HepG2 (cell line): ENCODE measurements around the gene COPS4. TPM values are rescaled to one million over a fixed set of nuclear protein-coding genes. Genes with fewer than 3 reads are reported as not detected.

Experiments
- ATAD3A ChIP-seq: sonication (generic); formaldehyde crosslinking; IDR thresholded peaks from 2 replicates; pipeline ENCODE4 v1.4.0; 2020; ENCODE audit warnings: missing genetic modification reagents
- DNMT3B ChIP-seq: conservative IDR thresholded peaks from 2 replicates; pipeline ENCODE4 v1.6.1; 2016; ENCODE audit warnings: missing biosample characterization, control low read depth
- MAFF ChIP-seq: IDR thresholded peaks from 2 replicates; pipeline ENCODE4 v1.6.1; 2011; ENCODE audit warnings: low read depth, low read length, improper control_type of control experiment
- NPAS2 ChIP-seq: sonication (generic); formaldehyde crosslinking; IDR thresholded peaks from 2 replicates; pipeline ENCODE4 v1.8.0; 2022; ENCODE audit warnings: mild to moderate bottlenecking, missing genetic modification reagents, borderline replicate concordance
- NR1H2 ChIP-seq: sonication (generic); formaldehyde crosslinking; IDR thresholded peaks from 2 replicates; pipeline ENCODE4 v1.8.1; 2022; ENCODE audit warnings: low read depth, missing genetic modification reagents, borderline replicate concordance
- NR2F6 ChIP-seq, 2 experiments: IDR thresholded peaks; 2 replicates each; pipeline ENCODE4 v1.6.1; 2016; ENCODE audit warnings: antibody characterized with exemption in 1 of 2, mild to moderate bottlenecking in 1 of 2
- PRMT3 ChIP-seq: sonication (generic); formaldehyde crosslinking; IDR thresholded peaks from 2 replicates; pipeline ENCODE4 v1.8.1; 2022; ENCODE audit warnings: low read depth, mild to moderate bottlenecking, moderate library complexity, missing genetic modification reagents, borderline replicate concordance
- RARG ChIP-seq: sonication (generic); formaldehyde crosslinking; IDR thresholded peaks from 2 replicates; pipeline ENCODE4 v1.4.0; 2020; ENCODE audit warnings: low read depth, mild to moderate bottlenecking, missing genetic modification reagents
- SNAI1 ChIP-seq: sonication (generic); formaldehyde crosslinking; IDR thresholded peaks from 2 replicates; pipeline ENCODE4 v1.5.0; 2020; ENCODE audit warnings: mild to moderate bottlenecking, missing genetic modification reagents, borderline replicate concordance
- TFAP4 ChIP-seq: sonication (generic); IDR thresholded peaks from 2 replicates; pipeline ENCODE4 v1.6.1; 2016; ENCODE audit warnings: low read depth, borderline replicate concordance
- ZFP37 ChIP-seq: sonication (generic); formaldehyde crosslinking; IDR thresholded peaks from 2 replicates; pipeline ENCODE4 v1.4.0; 2020; ENCODE audit warnings: missing genetic modification reagents, borderline replicate concordance
- ZMYM4 ChIP-seq: sonication (generic); formaldehyde crosslinking; IDR thresholded peaks from 2 replicates; pipeline ENCODE4 v1.8.1; 2023; ENCODE audit warnings: mild to moderate bottlenecking, missing genetic modification reagents
- ZNF138 ChIP-seq: sonication (generic); formaldehyde crosslinking; IDR thresholded peaks from 2 replicates; pipeline ENCODE4 v1.5.0; 2020; ENCODE audit warnings: mild to moderate bottlenecking, low read depth, missing genetic modification reagents
- ZNF232 ChIP-seq: sonication (generic); formaldehyde crosslinking; IDR thresholded peaks from 2 replicates; pipeline ENCODE4 v1.4.0; 2020; ENCODE audit warnings: missing genetic modification reagents, borderline replicate concordance
- ZNF326 ChIP-seq: sonication (generic); formaldehyde crosslinking; IDR thresholded peaks from 2 replicates; pipeline ENCODE4 v1.4.0; 2020; ENCODE audit warnings: missing genetic modification reagents, borderline replicate concordance
- polyA plus RNA-seq, 8 experiments: library from polyadenylated mRNA; depleted of rRNA in 3 of 8; stranded (reverse) in 7 of 8; unstranded in 1 of 8; fragments of >200 nt; fragmentation: Illumina TruSeq in 4 of 8; extraction: Trizol in 4 of 8; gene quantifications; 2 replicates each; pipeline versions ENCODE4 v1.2.1 to v1.2.3, GENCODE V29; 2011 to 2016; ENCODE audit warnings: low read depth in 4 of 8, missing spikeins in 1 of 8, mixed read lengths in 1 of 8; ENCODE audit not compliant: insufficient read depth in 1 of 8
- total RNA-seq, 5 experiments: library from RNA; depleted of rRNA; stranded (reverse); fragments of >200 nt; fragmentation: Illumina TruSeq; extraction: Trizol; gene quantifications; 2 replicates each; pipeline ENCODE4 v1.2.3, GENCODE V29; 2016; ENCODE audit warnings: low read depth in 1 of 5
- TF ChIP-seq, protein P1 (sequence below): sonication (generic); formaldehyde crosslinking; IDR thresholded peaks from 2 replicates; pipeline ENCODE4 v1.9.0; 2021; ENCODE audit warnings: missing genetic modification reagents, borderline replicate concordance
- TF ChIP-seq, protein P2 (sequence below): sonication (generic); formaldehyde crosslinking; IDR thresholded peaks from 2 replicates; pipeline ENCODE4 v1.5.0; 2020; ENCODE audit warnings: mild to moderate bottlenecking, missing genetic modification reagents, borderline replicate concordance
- TF ChIP-seq, protein P3 (sequence below): sonication (generic); formaldehyde crosslinking; IDR thresholded peaks from 2 replicates; pipeline ENCODE4 v1.8.0; 2022; ENCODE audit warnings: mild to moderate bottlenecking, missing genetic modification reagents

The COPS4 gene
- total and polyA plus RNA-seq, 2 of the 13 experiments (the other 11 are each of a cell fraction or from before 2014, with no cell fraction given): 28.8 to 52.5 TPM

- TF ChIP-seq, protein P1, sequence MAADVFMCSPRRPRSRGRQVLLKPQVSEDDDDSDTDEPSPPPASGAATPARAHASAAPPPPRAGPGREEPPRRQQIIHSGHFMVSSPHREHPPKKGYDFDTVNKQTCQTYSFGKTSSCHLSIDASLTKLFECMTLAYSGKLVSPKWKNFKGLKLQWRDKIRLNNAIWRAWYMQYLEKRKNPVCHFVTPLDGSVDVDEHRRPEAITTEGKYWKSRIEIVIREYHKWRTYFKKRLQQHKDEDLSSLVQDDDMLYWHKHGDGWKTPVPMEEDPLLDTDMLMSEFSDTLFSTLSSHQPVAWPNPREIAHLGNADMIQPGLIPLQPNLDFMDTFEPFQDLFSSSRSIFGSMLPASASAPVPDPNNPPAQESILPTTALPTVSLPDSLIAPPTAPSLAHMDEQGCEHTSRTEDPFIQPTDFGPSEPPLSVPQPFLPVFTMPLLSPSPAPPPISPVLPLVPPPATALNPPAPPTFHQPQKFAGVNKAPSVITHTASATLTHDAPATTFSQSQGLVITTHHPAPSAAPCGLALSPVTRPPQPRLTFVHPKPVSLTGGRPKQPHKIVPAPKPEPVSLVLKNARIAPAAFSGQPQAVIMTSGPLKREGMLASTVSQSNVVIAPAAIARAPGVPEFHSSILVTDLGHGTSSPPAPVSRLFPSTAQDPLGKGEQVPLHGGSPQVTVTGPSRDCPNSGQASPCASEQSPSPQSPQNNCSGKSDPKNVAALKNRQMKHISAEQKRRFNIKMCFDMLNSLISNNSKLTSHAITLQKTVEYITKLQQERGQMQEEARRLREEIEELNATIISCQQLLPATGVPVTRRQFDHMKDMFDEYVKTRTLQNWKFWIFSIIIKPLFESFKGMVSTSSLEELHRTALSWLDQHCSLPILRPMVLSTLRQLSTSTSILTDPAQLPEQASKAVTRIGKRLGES (CRISPR knock-in tag): no peak
- peak; percentile 98 for TF ChIP-seq ZMYM4
- no peak for TF ChIP-seq ZNF138 (CRISPR knock-in tag)
- TF ChIP-seq NR1H2 (CRISPR knock-in tag): no peak
- no peak for TF ChIP-seq RARG (CRISPR knock-in tag)
- peak; percentile 61; the same call in 1 of the 2 replicates for TF ChIP-seq TFAP4
- TF ChIP-seq ATAD3A (CRISPR knock-in tag): no peak
- no peak; the same call in 1 of the 2 replicates for TF ChIP-seq ZNF232 (CRISPR knock-in tag)
- TF ChIP-seq ZFP37 (CRISPR knock-in tag): no peak
- TF ChIP-seq, protein P2, sequence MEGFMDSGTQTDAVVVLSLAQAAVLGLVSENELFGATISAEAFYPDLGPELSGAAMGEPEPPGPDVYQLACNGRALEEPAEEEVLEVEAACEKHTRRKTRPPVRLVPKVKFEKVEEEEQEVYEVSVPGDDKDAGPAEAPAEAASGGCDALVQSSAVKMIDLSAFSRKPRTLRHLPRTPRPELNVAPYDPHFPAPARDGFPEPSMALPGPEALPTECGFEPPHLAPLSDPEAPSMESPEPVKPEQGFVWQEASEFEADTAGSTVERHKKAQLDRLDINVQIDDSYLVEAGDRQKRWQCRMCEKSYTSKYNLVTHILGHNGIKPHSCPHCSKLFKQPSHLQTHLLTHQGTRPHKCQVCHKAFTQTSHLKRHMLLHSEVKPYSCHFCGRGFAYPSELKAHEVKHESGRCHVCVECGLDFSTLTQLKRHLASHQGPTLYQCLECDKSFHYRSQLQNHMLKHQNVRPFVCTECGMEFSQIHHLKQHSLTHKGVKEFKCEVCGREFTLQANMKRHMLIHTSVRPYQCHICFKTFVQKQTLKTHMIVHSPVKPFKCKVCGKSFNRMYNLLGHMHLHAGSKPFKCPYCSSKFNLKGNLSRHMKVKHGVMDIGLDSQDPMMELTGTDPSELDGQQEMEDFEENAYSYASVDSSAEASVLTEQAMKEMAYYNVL (CRISPR knock-in tag): peak; percentile 85; the same call in 1 of the 2 replicates
- TF ChIP-seq PRMT3 (CRISPR knock-in tag): no peak
- TF ChIP-seq ZNF326 (CRISPR knock-in tag): no peak
- TF ChIP-seq NPAS2 (CRISPR knock-in tag): no peak
- no peak for TF ChIP-seq DNMT3B
- no peak for TF ChIP-seq MAFF
- TF ChIP-seq SNAI1 (CRISPR knock-in tag): no peak
- TF ChIP-seq, protein P3, sequence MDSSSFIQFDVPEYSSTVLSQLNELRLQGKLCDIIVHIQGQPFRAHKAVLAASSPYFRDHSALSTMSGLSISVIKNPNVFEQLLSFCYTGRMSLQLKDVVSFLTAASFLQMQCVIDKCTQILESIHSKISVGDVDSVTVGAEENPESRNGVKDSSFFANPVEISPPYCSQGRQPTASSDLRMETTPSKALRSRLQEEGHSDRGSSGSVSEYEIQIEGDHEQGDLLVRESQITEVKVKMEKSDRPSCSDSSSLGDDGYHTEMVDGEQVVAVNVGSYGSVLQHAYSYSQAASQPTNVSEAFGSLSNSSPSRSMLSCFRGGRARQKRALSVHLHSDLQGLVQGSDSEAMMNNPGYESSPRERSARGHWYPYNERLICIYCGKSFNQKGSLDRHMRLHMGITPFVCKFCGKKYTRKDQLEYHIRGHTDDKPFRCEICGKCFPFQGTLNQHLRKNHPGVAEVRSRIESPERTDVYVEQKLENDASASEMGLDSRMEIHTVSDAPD (CRISPR knock-in tag): no peak; the same call in 1 of the 2 replicates
- TF ChIP-seq NR2F6 (IDR thresholded peaks at IDR 0.05): peak; percentile 62; the same call in 1 of the 2 replicates
- TF ChIP-seq NR2F6 (CRISPR knock-in tag; IDR thresholded peaks at IDR 0.05): peak; percentile 35; the same call in 1 of the 2 replicates
These were observed at the start of gene COPS4 (continued) for GRCh38 chr4:83034630-83035494.
